ENCODE measurements around the gene RNF214.

The RNF214 gene

GRCh38 chr11:117220999-117221774 is 11.3 kb upstream of the RNF214 start:
- H3K79me2 ChIP-seq (ENCODE audit: control insufficient read depth, low read length): no peaks in the 10 kb centered on the region
- no peaks in the 10 kb centered on the region for H3K9me3 ChIP-seq (ENCODE audit: control insufficient read depth, insufficient read depth, low read length)
- H3K4me1 ChIP-seq (ENCODE audit: control insufficient read depth, low read length): no peaks in the 10 kb centered on the region
- H3K36me3 ChIP-seq (ENCODE audit: control insufficient read depth, low read length): peaks cover 69% of the 10 kb centered on the region
- TF ChIP-seq CTCF (IDR thresholded peaks at IDR 0.05; ENCODE audit: low read depth, low read length, poor library complexity, severe bottlenecking): no peak
- no peak for TF ChIP-seq EZH2phosphoT487 (IDR thresholded peaks at IDR 0.05; ENCODE audit: borderline replicate concordance, low read length)
- H3K27me3 ChIP-seq (ENCODE audit: control insufficient read depth, low read length): no peaks in the 10 kb centered on the region
- H3K9me2 ChIP-seq (replicated peaks; ENCODE audit: control insufficient read depth, low read length): no peaks in the 10 kb centered on the region
- H3F3A ChIP-seq (ENCODE audit: control insufficient read depth, insufficient read depth): no peaks in the 10 kb centered on the region
- H4K20me1 ChIP-seq (ENCODE audit: control insufficient read depth, insufficient read depth, low read depth, low read length): no peaks in the 10 kb centered on the region
- no peak overlapping the region for H3K4me3 ChIP-seq (ENCODE audit: low read length)
- no peak overlapping the region for H3K27ac ChIP-seq (ENCODE audit: low read depth, low read length)
- no peak overlapping the region for H3K4me2 ChIP-seq (ENCODE audit: low read length)

- H3K27ac ChIP-seq (ENCODE audit: low read depth, low read length): no peak overlapping the region
- no peaks in the 10 kb centered on the region for H3K9me3 ChIP-seq (ENCODE audit: control insufficient read depth, insufficient read depth, low read length)
Measured at GRCh38 chr11:117221775-117222517, 10.5 kb upstream of the RNF214 start.

GRCh38 chr11:117222991-117223740 is 9.3 kb upstream of the RNF214 start:
- no peaks in the 10 kb centered on the region for H3K4me1 ChIP-seq (ENCODE audit: control insufficient read depth, low read length)
- no peaks in the 10 kb centered on the region for H3K27me3 ChIP-seq (ENCODE audit: control insufficient read depth, low read length)
- H3K36me3 ChIP-seq (ENCODE audit: control insufficient read depth, low read length): peaks cover 71% of the 10 kb centered on the region
- no peak overlapping the region for H3K4me3 ChIP-seq (ENCODE audit: low read length)
- no peaks in the 10 kb centered on the region for H3F3A ChIP-seq (ENCODE audit: control insufficient read depth, insufficient read depth)
- no peaks in the 10 kb centered on the region for H3K79me2 ChIP-seq (ENCODE audit: control insufficient read depth, low read length)
- no peak for TF ChIP-seq EZH2phosphoT487 (IDR thresholded peaks at IDR 0.05; ENCODE audit: borderline replicate concordance, low read length)
- no peak for TF ChIP-seq CTCF (IDR thresholded peaks at IDR 0.05; ENCODE audit: low read depth, low read length, poor library complexity, severe bottlenecking)
- H3K9me2 ChIP-seq (replicated peaks; ENCODE audit: control insufficient read depth, low read length): no peaks in the 10 kb centered on the region
- H3K27ac ChIP-seq (ENCODE audit: low read depth, low read length): no peak overlapping the region
- H3K9me3 ChIP-seq (ENCODE audit: control insufficient read depth, insufficient read depth, low read length): no peaks in the 10 kb centered on the region
- no peak overlapping the region for H3K4me2 ChIP-seq (ENCODE audit: low read length)
- no peaks in the 10 kb centered on the region for H4K20me1 ChIP-seq (ENCODE audit: control insufficient read depth, insufficient read depth, low read depth, low read length)

More at GRCh38 chr11:117221775-117222517, 10.5 kb upstream of the RNF214 start:
- Histone ChIP-seq H4K20me1 (ENCODE audit: control insufficient read depth, insufficient read depth, low read depth, low read length) (no peaks in the 10 kb centered on the region), H3K27me3 (ENCODE audit: control insufficient read depth, low read length) (no peaks in the 10 kb centered on the region), H3K79me2 (ENCODE audit: control insufficient read depth, low read length) (no peaks in the 10 kb centered on the region), H3K4me3 (ENCODE audit: low read length) (no peak overlapping the region), H3K4me1 (ENCODE audit: control insufficient read depth, low read length) (no peaks in the 10 kb centered on the region), H3K9me2 (replicated peaks; ENCODE audit: control insufficient read depth, low read length) (no peaks in the 10 kb centered on the region), H3F3A (ENCODE audit: control insufficient read depth, insufficient read depth) (no peaks in the 10 kb centered on the region), H3K36me3 (ENCODE audit: control insufficient read depth, low read length) (peaks cover 72% of the 10 kb centered on the region), H3K4me2 (ENCODE audit: low read length) (no peak overlapping the region)
- TF ChIP-seq EZH2phosphoT487 (IDR thresholded peaks at IDR 0.05; ENCODE audit: borderline replicate concordance, low read length) (no peak), CTCF (IDR thresholded peaks at IDR 0.05; ENCODE audit: low read depth, low read length, poor library complexity, severe bottlenecking) (no peak)
